Right renal cortex interstitium (tissue), 3 donors: ENCODE measurements around the gene ZMYND10. TPM values are rescaled to one million over a fixed set of nuclear protein-coding genes. Genes with fewer than 3 reads are reported as not detected.

ENCODE experiments used
- DNase-seq, 3 donors: peaks; one replicate each; pipeline ENCODE4 v3.0.0-alpha.2; 2013; ENCODE audit warnings: low read depth in 3 of 3, low spot score in 2 of 3
- polyA plus RNA-seq, 3 donors: library from polyadenylated mRNA; unstranded; fragments of 120-200 nt; gene quantifications; one replicate each; pipeline ENCODE4 v1.2.1, GENCODE V29; 2013; ENCODE audit not compliant: insufficient read length in 3 of 3

The ZMYND10 gene
- polyA plus RNA-seq, 3 donors: 3.3 to 4.1 (median 3.4) TPM

- no peak for DNase-seq
These were observed 25.7 kb upstream of the ZMYND10 start for GRCh38 chr3:50371133-50371685.

- DNase-seq: no peak
These were observed 25.1 kb upstream of the ZMYND10 start for GRCh38 chr3:50370594-50370993.

DNA sequence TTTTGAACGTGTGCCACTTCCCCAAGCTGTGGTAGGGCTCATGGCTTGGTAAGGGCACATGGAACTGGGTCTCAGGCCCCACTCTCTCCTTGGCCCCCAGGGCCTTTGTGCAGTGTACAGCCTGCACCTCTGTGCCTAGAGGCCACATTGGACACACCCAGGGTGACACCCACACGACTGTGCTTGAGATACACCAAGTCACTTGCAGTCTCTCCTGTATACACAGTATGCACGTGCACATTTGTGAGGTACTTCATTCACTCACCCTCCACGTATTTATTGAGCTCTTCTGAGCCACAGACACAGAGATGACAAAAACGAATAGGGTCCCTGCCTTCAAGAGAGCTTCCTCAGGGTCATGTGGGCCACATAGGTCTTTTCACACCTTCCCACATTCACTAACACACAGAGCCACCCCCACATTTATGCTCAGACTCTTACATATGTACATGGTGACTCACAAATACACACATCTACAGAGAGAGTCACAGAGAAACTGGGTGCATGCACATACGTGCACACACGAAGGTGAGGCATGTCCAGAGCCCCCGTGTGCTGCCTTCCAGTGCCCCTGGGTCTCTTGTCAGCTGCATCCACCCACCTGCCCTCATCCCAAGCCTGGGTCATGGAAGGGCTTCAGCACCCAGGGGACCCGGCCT is 23.6 kb upstream of the ZMYND10 start:
- DNase-seq: no peak

GRCh38 chr3:50365842-50366220 is 20.3 kb upstream of the ZMYND10 start:
- no peak for DNase-seq

DNA sequence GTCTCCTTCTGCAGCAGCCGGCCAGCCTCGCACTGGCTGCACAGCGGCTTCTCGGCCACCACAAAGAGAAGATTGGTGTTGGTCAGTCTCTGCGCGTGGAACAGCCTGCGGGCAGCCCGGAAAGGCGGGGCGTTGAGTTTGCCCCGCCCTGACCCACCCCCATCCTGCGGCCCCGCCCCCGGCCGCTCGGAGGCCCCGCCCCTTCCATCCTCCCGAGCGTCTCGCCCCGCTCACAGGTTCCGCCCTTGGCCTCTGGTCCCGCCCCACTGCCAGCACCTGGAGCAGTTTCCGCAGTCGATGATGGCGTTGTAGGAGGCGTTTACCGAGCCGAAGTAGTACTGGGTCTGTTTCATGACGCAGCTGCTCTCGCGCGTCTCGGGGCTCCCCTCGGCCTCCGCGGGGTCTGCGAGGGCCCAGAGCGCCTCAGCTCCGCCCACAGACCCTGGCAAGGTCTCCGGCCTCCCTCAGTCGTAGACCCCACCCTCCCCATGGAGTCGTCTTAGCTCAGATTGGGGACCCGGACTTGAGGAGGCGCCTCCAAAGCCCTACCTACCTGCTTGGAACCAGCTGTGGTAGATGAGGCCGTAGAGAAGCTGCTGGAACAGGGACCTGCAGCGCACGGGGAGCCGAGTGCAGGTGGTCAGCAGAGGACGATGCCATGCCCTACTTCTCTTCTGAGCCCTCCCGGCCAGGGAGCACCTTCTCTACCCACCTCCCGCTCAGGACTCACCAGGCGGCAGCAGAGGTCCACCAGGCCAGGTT is 19.7 kb upstream of the ZMYND10 start:
- peak in 1 of 3 donors; percentile 61 for DNase-seq

DNA sequence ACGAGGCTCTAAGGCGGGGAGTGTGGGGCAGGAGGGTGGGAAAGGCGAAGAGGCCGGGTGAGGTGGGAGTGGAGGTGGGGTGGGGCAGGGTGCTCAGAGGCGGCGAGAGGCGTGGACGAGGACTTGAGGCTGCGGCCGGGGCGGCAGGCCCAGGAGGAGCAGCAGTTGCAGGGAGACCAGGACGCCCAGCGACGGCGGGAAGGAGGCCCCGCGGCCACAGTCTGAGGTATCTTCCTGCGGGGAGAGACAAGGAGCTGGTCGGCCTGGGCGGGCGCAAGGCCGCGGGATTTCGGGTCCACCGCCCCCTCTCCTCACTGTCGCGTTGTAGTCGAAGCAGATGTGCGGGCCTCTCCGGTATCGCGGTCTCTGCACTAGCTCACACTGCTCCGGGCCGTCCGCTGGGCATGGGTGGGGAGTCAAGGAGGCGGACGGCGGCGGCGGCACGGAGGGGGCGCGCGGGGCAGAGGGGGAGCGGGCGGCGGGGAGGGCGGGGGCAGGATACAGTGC is 19.1 kb upstream of the ZMYND10 start:
- DNase-seq: no peak

GRCh38 chr3:50359760-50360110 is 14.2 kb upstream of the ZMYND10 start:
- no peak for DNase-seq

DNA sequence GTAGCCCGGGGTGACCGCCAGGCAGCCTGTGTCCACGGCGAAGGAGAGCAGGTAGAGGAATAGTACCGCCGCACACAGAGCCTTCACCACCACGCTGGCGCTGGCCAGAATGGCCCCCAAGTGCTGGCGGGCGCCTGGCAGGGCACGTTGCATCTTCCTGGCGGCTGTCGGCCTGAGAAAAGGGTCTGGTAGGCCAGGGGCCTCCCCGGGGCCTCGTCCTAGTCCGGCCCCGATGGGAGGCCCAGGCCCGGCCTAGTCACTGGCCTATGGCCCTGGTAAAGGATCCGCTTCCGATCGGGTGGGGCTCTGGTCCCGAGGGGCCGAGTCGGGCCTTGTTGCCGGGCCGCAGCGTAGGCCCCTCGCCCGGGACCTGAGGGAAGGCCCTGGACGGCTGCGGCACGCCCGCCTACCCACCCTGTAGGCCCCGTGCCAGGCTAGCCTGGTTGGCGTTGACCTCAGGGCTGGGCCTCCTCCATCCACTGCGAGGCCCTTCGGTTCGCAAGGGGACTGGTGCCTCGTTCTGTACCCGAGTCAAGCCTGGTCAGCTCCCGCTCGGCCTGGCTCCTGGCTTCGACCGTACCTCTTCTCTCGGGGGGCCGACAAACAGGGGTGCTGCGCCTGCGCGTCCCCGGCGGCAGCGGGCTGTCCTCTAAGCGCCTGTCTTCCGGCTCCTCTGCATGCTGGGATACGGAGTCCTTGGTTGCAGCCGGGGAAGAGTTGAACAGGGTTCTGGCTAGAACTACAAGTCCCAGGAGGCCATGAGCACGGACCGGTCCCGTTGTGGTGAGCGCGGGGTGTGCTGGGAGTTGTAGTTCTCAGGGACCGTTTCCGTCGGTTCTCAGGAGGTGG is 13.6 kb upstream of the ZMYND10 start, which contains the start of gene TMEM115:
Gene TMEM115 (minus strand): TSS at position 611 of the 849 bp plus-strand sequence. CDS start 458 bp downstream, at position 153.
- peak; percentile 89 to 96 (median 94) for DNase-seq

DNA sequence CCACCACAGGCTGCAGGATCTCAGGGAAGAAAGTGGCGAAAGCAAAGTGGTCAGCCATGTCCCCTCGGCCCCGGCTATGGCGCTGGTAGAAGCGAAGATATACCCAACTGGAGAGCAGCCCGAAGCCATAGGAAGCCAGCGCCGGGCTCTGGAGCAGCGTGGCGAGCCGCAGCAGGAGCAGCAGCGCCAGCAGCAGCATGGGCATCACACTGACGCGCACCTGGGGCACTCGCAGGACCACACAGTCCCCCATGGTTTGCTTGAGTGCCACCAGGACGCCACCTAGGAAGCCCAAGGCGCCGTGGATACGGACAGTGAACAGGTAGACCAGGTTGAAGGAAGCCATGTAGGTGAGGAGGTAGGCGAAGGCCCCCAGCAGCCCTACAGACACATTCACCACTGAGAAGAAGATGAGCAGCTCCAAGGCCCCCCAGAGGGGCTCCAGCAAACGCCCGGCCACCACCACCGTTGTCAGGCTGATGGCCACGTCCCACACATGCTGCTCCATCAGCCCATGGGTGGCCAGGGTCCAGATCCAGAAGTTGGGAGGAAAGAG is 12.9 kb upstream of the ZMYND10 start:
- DNase-seq: no peak

DNA sequence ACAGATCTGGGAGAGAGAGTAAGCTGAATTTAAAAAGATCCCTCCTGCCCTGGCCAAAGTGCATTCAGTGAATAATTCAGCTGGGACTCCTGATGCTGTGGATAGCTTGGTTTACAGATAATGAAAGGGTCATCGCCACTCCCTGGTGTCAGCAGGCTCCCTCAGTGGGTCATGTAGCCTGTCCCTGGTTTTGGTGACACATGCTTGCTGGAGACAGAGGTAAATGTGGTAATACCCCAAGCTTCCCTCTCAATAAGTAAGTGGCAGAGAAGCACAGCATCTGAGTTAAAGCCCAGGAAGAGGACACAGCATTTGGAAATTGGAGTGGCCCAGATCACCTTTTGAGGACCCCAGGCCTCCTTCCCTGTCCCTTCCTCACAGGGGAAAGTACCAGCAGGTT is 11.9 kb upstream of the ZMYND10 start:
- DNase-seq: no peak

DNA sequence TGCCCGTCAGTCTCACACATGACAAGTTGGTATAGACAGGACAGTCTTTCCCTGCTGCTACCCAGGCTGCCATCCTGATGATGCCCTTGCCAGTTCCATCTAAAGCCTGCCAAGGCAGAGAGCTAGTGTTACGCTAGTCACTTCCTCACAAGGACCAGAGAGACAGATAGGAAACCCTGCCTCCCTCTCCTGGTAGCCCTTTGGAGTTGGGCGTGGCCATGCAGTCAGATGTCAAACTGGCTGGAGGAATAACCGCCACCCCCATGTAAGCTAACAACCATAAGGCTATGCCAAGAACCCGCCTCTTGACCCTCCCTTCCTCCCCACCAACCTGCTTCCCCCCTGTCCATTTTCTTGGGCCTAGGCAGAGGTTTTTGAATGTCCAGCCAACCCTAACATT is 11.0 kb upstream of the ZMYND10 start:
- no peak for DNase-seq

DNA sequence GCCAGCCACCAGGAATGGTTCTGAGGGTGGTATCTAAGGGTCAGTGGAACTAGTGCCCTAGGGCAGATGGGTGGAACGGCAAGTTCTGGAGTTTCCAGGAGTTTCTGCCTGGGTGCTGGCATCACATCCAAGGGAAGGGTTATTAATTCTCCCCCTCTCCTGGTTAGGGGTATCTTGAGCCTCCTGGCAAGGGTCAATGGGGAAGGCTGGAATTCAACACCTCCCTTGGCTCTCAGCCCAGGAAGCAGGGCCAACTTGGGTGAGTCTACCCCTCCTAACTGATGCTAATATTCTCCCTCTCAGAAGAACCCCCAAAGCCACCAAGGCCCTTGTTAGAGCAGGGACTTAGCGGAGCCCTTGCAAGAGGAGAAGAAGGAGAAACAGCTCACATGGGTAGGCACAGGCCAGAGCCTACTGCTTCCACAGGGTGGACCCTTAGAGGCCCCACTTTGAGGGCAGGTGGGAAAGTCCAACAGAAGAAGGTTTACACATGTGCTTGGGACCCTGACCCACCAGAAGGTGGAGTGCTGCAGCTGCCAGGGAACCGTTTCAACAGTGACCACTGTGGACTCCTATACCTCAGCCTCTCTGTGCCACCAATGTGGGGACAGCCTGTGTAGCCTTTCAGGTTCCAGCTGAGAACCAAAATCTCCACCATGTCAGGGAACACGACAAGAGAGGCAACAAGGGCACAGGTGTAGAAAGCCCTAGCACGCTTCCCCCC is 10.5 kb upstream of the ZMYND10 start:
- DNase-seq: no peak

- no peak for DNase-seq
These were observed 9.3 kb upstream of the ZMYND10 start for GRCh38 chr3:50354850-50355249.

GRCh38 chr3:50354186-50354764 is 8.7 kb upstream of the ZMYND10 start:
- no peak for DNase-seq

DNA sequence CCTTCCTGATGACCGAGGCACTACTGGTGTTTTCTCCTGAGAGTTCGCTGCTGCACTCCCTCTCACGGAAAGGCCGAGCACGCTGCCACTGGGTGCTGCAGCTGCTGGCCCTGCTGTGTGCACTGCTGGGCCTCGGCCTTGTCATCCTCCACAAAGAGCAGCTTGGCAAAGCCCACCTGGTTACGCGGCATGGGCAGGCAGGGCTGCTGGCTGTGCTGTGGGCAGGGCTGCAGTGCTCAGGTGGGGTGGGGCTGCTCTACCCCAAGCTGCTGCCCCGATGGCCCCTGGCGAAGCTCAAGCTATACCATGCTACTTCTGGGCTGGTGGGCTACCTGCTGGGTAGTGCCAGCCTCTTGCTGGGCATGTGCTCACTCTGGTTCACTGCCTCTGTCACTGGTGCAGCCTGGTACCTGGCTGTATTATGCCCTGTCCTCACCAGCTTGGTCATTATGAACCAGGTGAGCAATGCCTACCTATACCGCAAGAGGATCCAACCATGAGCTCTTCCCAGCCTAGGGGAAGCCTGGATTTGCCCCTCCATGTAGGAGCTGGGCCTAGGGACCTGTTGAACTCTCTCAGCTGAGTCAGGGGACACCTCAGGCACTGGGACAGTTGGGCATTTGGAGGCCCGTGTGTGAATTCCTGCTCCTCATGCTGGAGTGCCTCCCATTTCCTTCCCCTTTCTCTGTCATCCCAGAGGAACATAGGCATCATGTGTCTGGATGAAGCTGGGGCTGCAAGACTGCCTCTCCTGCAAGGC is 7.9 kb upstream of the ZMYND10 start:
- DNase-seq: no peak

DNA sequence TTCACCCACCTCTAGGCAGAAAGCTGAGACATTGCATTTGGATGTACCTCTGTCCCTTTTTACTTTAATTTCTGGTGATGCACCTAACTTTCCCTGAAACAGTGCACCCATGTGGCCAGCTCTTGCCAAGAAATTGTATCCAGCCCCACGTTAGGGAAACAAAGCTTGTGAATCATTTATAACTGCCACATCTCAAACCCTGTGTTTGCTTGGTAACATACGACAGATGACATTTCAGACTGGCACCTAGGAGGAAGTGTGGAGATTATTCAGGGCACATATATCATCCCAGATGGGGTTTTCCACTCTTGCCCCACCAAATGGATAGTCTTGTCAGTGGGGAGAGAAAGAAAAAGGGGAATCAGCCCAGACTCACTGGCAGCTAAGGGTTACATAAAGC is 7.2 kb upstream of the ZMYND10 start:
- no peak for DNase-seq

DNA sequence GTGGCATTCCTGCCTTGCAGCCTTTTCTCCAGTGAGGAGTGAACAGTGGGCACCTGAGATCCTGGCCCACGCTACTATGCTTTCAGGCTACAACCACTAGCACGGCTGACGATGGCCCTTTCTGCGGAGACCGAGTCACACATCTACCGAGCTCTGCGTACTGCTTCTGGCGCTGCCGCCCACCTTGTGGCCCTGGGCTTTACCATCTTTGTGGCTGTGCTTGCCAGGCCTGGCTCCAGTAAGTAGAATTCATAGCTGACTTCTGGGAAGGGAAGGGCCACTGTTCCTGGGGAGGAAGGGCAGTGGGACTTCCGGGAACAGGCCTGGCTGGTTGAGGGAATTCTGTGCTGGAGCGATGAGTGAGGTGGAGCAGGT is 5.8 kb upstream of the ZMYND10 start:
- DNase-seq: no peak

DNA sequence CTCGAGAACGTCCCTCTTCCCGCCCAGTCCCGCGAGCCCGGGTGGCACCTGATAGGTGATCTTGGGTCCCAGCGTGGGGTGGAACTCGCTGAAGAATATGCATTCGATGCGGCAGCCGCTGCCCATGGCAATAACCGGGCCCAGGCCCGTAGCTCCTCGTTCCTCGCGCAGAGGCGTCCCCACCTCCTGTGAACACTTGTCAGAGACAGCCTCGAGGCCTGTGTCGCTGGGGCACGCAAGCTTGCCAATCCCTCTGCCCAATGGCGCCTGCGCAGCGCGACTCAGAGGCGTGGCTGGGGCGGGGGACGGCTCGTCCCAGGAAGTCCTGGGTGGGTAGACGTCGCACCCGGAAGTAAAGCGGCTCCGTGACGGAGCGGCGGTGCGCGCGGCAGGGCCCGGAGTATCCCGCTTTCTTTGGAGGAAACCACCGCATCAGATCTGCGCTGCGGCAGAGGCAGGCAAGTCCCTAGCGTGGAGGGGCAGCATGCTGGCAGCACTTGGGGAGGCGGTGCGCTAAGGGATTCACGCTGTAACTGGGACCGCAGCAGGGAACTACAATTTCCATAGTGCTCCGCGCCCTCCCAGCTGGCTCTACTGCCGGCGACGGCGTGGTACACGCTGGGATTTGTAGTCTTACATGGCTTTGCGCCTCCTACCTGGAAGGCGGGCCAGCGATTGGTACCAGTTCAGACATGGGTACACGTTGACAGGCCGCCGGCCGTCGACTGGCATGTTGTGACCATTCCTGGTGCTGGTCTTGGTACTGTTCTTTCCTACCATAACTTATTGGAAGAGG is 5.2 kb upstream of the ZMYND10 start, which contains the start of the genes CYB561D2 and NPRL2:
Gene CYB561D2 (plus strand): TSS at position 336 of the 796 bp plus-strand sequence. CDS start 572 bp downstream, outside the sequence.
Gene NPRL2 (minus strand): TSS at position 249 of the 796 bp plus-strand sequence. CDS start 123 bp downstream, at position 126.
- DNase-seq: peak in 2 of 3 donors; percentile 84 to 85
